ENCODE measurements around the gene GMPPA.

GRCh38 chr2:219542931-219543595, 44.4 kb downstream of the GMPPA start:
- TF ChIP-seq MYC (IDR thresholded peaks at IDR 0.05; ENCODE audit: borderline replicate concordance, low read length) (no peak), CTCF (IDR thresholded peaks at IDR 0.05) (no peak), RARB (CRISPR knock-in tag; IDR thresholded peaks at IDR 0.05) (no peak), NPAS2 (CRISPR knock-in tag; IDR thresholded peaks at IDR 0.05; ENCODE audit: borderline replicate concordance) (no peak), REST (IDR thresholded peaks at IDR 0.05) (no peak), KDM5A (IDR thresholded peaks at IDR 0.05) (no peak), POLR2A (IDR thresholded peaks at IDR 0.05; ENCODE audit: low read length) (no peak), EHF (CRISPR knock-in tag; IDR thresholded peaks at IDR 0.05) (no peak), CEBPB (IDR thresholded peaks at IDR 0.05) (no peak), MAZ (IDR thresholded peaks at IDR 0.05; ENCODE audit: borderline replicate concordance, low read depth, low read length) (no peak), EP300 (IDR thresholded peaks at IDR 0.05) (no peak)
- TF ChIP-seq, protein P1, sequence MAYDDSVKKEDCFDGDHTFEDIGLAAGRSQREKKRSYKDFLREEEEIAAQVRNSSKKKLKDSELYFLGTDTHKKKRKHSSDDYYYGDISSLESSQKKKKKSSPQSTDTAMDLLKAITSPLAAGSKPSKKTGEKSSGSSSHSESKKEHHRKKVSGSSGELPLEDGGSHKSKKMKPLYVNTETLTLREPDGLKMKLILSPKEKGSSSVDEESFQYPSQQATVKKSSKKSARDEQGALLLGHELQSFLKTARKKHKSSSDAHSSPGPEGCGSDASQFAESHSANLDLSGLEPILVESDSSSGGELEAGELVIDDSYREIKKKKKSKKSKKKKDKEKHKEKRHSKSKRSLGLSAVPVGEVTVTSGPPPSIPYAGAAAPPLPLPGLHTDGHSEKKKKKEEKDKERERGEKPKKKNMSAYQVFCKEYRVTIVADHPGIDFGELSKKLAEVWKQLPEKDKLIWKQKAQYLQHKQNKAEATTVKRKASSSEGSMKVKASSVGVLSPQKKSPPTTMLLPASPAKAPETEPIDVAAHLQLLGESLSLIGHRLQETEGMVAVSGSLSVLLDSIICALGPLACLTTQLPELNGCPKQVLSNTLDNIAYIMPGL (CRISPR knock-in tag; IDR thresholded peaks at IDR 0.05; ENCODE audit: borderline replicate concordance) = no peak

Measured in A549 (cell line).